A204.1 (cell line): ENCODE measurements around the gene PTPRM.

Source experiments
- FAIRE-seq: peaks from 2 replicates; lab custom pipeline; 2012; peaks lifted over from hg19 to GRCh38; lab: Jason Lieb, UNC

The PTPRM gene

DNA sequence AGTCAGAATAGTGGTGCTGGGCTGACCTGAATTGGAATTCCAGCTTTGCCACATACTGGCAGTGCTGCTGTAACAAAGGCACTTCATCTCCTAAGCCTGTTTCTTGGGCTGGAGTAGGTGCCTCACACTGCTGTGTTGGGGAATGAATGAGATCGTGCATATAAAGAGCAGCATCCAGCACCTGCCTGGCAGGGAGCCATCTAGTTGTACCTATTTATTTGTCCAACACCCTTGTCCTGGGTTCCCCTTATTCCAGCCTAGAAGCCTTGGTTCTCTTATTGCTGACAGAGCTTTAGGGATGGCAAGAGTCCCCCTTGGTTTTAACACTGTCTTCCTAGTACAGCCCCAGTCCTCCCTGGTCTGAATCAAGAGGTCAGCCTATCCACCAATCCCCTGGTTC lies 766.8 kb downstream of the PTPRM start:
- no peak for FAIRE-seq

DNA sequence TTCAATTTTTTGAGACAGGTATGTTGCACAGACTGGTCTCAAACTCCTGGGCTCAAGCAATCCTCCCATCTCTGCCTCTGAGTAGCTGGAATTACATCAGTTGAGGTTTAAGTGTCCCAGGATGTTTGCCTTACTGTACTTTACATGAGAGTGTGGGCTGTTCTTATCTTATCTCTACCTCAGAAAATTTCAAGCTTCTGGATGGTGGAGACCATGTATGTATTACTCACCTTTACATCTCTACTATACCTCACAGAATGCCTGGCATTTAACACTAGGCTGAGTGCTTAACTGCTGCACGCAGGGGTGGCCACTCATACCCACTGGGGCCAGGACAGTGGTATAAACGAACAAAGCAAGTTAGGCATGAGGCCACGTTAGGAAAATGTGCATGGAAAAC lies 770.1 kb downstream of the PTPRM start:
- FAIRE-seq: no peak

DNA sequence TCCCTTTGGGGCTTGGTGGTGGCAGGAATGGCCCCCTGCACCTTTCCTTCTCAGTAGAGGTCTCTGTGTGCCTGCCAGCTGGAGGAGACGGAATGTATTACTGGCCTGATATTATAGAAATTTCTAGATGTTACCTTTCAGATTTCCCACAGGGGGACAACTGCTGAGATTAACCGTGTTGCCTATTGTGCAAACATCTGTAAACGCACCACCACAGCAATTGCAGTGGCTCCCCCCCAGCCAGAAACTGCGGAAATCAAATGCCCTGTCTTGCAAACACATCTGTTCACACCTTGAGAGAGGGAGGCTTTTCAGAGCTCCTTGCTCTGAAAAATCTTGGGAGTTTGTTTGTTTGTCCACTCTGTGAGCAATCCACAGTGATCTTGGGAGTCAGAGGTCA lies 772.1 kb downstream of the PTPRM start:
- FAIRE-seq: no peak

DNA sequence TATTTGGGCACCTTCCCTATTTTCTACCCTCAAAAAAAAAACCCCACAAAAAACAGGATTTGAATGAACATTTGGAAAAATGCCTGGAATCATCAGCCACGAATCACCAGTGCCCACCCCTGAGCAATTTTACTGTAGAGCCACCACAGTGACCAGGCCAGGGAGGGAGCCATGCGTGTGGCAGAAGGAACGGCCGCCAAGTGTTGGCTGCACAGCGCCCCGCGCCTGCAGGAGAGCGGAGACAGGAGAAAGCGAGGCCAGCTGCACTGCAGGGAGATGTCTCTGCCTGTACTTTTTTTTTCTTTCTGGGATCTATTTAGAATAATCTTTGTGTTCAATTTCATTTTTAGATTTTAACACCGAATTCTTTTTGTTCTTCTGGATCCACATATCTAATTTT lies 772.8 kb downstream of the PTPRM start:
- FAIRE-seq: no peak

DNA sequence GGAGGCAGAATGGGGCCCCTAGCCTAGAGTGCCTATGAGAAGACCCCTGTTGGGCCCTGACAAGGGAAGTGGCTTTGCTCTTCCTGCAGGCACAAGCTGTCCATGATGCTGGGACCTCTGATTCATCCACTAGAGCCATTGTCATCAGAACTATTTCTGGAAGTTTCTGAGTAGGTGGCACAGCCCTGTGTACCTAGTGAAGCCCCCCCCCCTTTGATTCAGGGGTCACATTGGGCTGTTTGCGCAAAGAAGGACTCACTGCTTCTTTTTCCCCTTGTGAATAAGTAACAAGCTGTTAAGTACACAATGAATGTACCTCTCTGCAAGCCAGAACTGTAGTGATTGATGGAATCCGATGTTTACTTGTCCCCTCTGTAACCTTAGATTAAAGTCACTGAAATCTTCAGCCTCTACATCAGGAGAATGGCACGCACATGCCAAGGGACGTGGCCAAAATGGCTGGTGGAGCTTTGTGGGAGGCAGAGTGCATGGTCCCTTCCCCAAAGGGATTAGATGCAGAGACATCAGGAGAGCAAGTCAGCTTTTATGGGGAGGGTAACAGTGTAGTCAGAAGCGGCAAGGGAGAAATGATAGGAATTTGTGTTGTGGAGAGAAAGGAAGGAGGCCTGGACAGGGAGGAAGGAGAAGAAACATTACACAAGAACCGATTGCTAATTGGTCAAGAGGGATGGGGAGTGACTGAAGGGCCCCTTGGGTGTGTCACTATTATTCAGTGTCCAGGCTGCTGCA lies 774.5 kb downstream of the PTPRM start:
- FAIRE-seq: no peak

DNA sequence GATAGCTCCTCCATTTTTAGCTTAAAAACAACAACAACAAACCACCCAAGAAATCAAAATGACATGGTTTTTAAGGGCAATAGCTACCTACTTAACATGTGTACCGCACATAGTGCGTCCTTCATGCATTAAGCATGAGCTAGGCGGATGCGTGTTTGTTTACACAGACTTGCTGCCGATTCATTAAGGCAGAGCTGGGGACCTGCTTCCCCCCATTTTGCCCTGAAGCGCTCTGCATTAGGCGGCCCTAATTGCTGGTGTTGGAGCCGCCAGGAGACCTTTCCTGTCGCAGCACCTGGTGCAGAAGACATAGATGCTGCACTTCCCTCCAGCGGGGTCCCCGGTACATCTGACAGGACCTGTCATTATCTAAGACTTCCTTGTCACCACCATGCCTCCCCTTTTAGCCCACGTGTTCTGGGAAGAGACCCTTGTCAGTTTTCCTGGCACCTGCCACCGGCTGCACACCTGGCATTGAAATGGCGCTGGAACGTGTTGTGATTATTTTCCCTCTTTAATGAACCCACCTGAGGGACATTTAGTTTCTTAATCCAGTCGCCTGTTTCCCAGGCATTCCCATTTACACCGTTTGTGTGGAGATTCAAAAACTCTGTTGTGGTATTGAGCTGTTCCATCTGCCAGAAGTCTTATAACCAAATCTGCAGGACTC lies 781.1 kb downstream of the PTPRM start:
- FAIRE-seq: no peak

DNA sequence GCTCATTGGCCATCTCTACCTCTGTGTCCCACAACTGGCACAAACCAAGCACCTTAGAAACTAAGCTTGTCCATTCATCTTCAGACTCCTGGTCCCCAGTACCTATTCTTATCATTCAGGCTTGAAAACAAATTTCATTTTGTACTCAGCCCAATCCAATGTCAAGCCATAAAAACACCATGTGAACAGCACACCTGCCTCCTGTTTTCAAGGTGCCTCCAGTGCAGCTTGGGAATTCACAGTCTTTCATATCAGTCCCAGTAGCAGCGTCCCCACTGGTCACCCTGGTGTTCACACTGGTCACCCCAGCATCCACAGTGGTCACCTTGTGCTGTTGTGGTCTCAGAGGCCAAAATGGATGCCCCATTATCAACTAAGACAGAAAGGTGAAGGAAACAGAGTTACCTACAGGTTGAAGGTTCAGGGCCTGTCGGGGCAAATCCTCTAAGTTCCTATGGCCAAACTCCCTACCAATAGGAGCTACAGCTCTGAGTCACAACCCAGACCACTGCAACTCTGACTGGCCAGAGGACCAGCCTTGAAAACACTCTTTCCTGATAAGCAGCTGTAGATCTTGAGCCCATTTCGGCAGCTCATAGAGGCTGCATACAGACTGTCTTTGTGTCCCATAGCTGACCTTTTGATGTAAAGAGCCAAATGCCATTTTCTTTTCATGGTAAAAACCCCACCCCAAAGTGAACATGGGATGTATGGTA lies 782.6 kb downstream of the PTPRM start:
- FAIRE-seq: no peak

DNA sequence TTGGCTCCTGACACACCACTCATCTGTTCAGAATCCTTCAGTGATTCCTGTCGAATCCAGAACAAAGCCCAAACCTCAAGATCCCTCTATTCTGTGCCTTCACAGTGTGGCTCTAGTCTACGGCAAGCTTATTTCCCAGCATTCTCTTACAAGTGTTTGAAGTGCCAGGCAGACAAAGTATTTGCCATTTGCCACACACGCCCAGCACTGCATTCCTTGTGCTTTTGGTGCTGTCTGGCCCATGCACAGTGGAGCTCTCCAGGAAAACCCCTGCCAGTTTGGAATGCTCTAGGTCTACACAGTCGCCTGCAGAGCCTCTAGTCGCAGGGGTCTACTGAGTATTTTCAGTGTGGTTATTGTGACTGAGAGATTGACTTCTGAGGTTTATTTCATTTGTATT lies 783.5 kb downstream of the PTPRM start:
- FAIRE-seq: no peak

DNA sequence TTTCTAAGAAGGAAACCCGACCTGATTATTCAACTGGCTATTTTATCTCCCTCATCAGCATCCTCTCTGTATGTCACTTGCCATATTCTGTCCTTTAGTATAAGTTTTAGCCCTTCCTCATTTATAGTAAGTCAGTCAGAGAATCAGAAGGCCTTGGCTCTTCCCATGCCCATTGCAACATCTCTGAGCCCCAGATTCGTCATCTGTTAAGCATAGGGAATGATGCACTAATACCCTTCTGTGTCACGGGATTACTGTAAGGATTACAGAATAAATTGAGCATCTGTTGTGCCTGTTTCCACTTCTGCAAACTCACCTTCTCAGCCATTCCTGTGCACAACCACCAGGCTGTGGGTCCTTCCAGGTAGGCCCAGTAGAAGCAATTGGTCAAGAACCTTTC lies 784.0 kb downstream of the PTPRM start:
- FAIRE-seq: no peak

DNA sequence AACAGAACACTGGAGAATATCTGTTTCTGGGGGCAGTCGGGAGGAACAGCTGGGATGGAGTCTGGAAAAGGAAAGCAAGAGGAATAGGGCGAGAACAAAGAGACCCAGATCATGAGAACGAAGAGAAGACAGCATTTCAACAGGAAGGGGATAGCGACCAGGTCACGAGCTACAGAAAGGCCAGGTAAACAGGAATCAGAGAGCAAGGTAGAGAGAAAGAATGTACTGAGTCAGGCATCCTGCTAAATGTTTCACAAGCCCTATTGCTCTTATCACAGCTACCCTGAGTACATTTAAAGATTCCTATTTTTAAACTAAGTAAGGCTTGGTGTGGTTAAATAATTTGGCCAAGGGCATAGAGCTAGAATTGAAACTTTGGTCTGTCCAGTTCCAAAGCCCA lies 787.2 kb downstream of the PTPRM start:
- FAIRE-seq: no peak

DNA sequence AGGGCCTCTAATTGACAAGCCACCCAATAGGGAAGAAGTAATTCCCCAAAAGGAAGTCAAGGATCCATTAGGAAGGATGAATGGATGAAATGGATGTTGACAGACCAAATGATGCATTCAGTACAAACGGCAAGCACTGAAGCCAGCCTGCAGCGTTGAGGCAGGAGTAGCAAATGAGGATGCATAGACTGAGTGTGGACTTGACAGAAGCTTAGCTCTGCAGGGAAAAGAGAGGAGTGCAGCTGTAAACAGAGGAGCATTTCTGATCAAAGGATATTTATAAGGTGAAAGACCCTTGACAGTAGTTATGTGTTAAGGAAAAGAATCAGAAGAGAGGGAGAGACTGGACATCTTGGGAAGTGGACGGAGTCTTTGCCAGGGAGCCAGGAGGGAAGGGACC lies 788.9 kb downstream of the PTPRM start:
- FAIRE-seq: no peak

DNA sequence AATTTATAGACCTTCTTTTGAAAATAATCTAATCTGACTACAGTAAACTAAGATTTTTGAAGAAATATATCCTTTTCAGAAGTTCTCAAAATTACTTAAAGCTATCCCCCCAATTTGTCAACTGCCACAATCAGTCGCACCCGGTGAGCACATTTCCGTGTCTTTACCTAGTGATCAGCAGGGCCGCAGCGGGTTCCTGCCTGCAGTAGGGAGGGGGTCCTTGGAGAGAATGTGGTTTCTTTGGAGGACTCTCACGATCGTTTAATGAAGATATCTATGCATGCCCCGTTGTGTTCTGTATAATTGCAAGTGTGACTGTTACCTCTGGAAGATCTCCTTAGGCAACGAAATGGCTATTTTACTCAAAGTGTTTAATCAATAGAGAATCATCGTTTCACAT lies 790.2 kb downstream of the PTPRM start:
- FAIRE-seq: no peak

DNA sequence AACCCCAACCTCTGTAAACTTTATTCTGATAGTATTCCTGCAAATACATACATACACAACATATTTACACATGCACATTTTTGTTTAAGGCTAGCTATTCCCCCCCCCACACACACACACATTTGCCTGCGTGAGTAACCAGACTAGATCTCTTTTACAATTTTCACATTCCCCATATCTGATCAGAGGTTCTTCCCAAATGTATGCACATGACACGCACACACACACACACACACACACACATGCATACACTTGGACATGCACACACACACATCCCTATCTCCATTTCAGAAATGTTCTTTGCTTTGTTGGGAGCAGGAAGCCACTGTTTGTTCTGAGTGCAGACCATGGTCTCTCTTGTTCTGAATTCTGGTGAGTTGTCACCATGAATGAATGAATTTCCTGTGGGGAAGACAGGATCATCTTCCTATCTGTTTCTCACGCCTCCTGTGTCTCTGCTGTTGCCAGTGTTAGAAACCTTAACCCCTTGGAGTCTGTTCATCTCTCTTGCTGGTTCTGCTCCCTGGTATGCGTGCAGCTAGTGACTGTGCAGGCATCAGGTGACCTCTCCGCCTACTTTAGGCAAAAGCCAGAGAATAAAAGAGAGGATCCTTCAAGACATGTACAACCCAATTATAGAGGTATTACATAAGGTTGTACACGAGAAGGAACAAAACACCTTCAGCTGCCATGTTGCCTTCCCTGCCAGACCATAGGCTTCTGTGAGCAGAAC lies 791.1 kb downstream of the PTPRM start:
- FAIRE-seq: no peak

DNA sequence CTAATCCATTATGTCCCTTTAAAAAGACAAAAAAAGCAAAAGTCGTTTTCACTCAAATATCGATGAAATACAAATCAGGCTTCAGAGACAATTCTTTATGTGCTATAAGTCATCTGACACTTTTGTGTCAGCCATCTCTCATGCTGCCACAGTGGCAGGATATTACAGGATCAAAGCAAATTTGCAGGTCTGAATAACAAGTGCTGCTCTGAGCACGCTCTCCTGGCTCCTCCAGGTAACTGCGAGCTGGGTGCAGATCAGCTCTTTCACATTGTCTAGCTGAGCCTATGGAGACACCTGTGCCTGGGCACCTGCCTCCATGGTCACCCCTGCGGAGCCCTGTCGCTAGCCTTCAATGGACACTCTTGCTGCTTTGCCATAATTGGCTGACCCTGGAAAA lies 792.0 kb downstream of the PTPRM start:
- FAIRE-seq: no peak

DNA sequence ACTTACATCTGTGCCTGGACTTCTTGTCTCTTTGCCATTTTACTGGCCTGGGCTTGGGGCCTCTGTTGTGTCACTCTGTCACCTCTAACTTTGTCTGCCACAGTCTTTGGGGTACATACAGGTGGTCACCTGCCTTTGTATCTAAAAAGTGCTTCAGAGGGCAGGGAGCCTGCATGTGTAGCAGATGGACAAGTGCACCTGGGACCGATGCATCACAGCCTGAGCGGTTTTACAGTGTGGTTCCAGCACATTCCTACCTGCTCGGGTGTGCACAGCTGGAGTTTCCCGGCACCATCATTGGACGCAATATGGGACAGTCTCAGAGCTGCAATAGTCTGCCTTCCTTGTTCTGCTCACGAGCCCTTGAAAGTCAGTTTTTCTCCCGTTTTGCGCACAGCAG lies 792.4 kb downstream of the PTPRM start:
- FAIRE-seq: no peak

DNA sequence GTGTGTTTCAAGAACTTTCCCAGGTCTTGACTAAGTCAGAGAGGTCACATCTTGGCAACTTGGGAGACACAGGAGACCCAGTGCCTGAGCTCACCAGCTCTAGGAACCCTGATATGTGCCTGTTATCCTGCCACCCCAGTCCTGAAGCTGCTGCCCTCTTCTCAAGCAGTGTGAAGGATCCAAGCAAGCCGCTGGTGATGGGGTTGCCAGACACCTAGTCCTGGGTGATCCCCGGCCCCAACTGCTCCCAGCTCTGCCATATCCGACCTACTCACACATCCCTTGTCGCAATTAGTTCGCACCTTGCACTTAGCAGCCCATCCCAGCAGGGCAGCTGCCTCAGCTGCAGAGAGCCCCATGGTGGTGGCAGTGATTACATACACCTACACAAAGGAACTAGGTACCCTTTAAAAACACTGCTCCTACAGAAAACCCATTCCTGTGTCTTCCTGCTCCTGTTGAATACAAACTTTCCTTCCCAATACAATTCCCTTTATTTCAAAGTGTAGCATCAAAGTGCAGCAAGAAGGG lies 794.9 kb downstream of the PTPRM start:
- FAIRE-seq: no peak

DNA sequence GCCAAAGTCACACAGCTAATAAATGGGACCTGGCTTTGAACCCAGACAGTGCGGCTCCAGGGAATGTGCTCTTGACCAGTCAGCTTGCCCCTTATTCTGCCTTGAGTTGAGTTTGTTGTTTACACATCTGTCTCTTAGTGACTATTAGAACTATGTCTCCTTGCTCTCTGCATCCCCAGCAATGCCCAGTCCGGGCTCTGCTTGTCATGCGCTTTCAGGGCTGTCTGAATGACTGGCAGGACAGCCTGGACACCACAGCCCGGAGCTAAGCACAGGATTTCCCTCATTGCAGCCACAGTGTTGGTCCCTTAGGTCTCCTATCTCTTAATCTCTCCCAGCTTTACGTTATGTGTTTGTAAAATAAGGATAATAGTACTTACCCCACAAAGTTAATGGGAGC lies 795.7 kb downstream of the PTPRM start:
- FAIRE-seq: no peak

DNA sequence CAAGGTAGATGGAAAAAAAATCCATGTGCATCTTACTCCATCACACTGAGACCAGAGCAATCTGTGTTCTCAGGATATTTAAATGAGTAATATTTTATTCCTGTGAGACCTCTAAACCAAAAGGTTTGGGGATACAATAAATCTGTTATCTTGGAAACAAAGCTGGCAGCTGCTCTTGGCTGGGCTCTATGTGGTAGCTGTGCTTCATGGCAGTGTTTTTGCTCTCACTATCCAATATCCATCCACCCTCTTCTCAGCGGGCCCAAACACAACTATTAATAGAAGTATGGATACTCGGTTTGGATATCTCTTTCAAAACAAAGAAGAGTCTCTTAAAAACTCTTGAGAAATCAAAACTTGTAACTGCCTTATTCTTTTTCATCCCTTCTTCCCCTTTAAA lies 797.3 kb downstream of the PTPRM start:
- no peak for FAIRE-seq

DNA sequence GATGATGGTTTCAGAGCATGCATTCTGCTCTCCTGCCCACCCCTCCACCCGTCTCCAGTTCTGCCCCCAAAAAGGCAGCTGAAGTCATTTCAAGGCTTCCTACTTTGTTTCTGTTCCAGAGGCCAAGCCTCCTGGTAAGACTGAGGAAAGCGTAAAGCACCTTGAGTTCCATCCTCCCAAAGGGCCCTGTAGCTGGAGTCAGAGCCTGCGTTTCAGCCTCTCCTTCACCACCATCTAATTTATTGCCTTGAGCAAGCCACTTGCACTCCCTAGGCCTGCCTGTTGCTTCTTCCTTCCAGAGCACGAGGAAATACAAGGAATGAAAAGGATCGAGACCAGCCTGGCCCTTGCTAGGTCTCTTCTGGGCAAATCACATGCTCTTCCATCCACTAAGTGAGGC lies 797.9 kb downstream of the PTPRM start:
- no peak for FAIRE-seq

DNA sequence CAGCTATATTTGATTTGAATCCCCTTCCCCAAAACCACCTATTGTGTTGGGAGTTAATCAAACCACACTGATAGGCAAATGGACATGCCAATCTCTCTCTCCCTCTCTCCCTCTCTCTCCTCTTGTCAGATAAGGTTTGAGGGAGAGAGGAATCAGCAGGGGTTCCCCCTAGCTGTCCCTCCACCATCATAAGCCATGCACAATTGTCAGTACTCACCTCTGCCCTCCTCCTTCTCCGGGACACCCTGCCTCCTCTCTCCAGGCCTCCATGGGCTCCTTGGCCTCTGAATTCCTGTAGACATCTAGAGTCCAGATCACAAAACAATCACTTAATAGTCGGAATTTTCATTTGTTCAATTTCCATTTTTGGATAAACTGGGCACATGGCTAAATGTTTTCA lies 798.4 kb downstream of the PTPRM start:
- no peak for FAIRE-seq

DNA sequence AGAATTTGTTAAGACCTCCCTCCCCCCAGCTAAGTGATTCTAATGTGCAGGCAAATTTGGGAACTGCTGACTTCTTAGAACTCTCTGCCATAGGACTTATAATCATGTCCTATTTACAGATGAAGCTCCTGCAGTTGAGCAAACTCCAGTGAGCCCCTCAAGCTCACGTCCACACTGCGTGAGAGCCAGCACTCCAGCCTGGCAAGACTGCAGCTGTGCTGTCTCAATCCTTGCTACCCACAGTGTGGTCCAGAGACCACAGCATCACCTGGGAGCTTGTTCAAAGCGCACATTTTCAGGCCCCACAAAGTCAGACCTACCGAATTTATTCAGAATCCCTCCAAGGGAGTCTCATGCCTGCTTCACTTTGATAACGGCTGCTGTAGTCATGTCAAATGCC lies 799.0 kb downstream of the PTPRM start:
- no peak for FAIRE-seq

DNA sequence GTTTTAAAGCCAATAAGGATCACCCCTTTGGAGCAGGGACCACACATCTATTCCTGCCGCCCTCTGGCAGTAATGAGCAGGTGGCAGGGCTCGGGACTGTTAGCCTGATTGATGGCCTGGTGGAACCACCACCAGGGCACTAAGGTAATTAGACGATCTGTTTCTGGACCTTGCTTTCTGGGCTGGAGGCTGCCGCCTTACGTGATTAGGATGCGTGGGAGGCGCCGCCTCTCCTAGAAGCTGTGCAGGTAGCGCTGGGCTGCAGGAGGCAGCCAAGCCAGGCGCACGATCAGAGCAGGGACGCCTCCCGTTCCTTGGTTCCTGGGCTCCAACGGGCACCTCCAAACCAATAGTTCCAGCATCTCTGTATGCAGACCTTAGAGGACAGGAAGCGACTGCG lies 799.5 kb downstream of the PTPRM start:
- no peak for FAIRE-seq
